WTC11 (cell line): ENCODE data around the gene SCN8A. TPM values are rescaled to one million over a fixed set of nuclear protein-coding genes. Genes with fewer than 3 reads are reported as not detected.
A peak's percentile ranks its signal among the peaks of the same experiment; 100 is the strongest.

Experiments used
- ATAC-seq: fragments of 200-7000 bp; cut with Tn5 transposase; 2 replicates; pipeline ENCODE4 v1.10.0; 2021; ENCODE audit warnings: mild to moderate bottlenecking, moderate library complexity
- CTCF ChIA-PET: fragments of 300-600 bp; sonication (Branson Sonifier 250); formaldehyde crosslinking; loops from one replicate; lab custom pipeline; 2021; ENCODE audit warnings: antibody characterized with exemption; lab: Charles Lee
- POLR2A ChIA-PET: fragments of 350-600 bp; sonication (Branson Sonifier 250); formaldehyde crosslinking; loops from one replicate; lab custom pipeline; 2021; ENCODE audit warnings: antibody characterized with exemption; lab: Charles Lee
- DNase-seq: peaks from one replicate; pipeline ENCODE4 v3.0.0; 2021; ENCODE audit warnings: low spot score
- H3K27ac Mint-ChIP-seq: 2 replicates; pipeline ENCODE4 v1.8.0; 2021; ENCODE audit warnings: mixed read lengths
- H3K27me3 Mint-ChIP-seq: 2 replicates; pipeline ENCODE4 v1.8.0; 2021; ENCODE audit warnings: low read depth, mild to moderate bottlenecking, moderate library complexity, mixed read lengths
- H3K36me3 Mint-ChIP-seq: 2 replicates; pipeline ENCODE4 v1.8.0; 2021; ENCODE audit warnings: mixed read lengths
- H3K4me1 Mint-ChIP-seq: 2 replicates; pipeline ENCODE4 v1.8.0; 2022; ENCODE audit warnings: mixed read lengths
- H3K4me3 Mint-ChIP-seq: 2 replicates; pipeline ENCODE4 v1.8.0; 2021; ENCODE audit warnings: mild to moderate bottlenecking, moderate library complexity, mixed read lengths
- H3K9me3 Mint-ChIP-seq: 2 replicates; pipeline ENCODE4 v1.8.0; 2021; ENCODE audit warnings: mixed read lengths
- E2F5 ChIP-seq: sonication (generic); formaldehyde crosslinking; IDR thresholded peaks from 2 replicates; pipeline ENCODE4 v1.8.1; 2022; ENCODE audit warnings: mild to moderate bottlenecking, moderate library complexity, missing genetic modification reagents
- ETV6 ChIP-seq: sonication (generic); formaldehyde crosslinking; IDR thresholded peaks from 2 replicates; pipeline ENCODE4 v1.8.1; 2022; ENCODE audit warnings: mild to moderate bottlenecking, missing genetic modification reagents
- FOXK1 ChIP-seq: sonication (generic); formaldehyde crosslinking; IDR thresholded peaks from 2 replicates; pipeline ENCODE4 v1.8.0; 2022; ENCODE audit warnings: mild to moderate bottlenecking, moderate library complexity, missing genetic modification reagents
- FOXP1 ChIP-seq: sonication (generic); formaldehyde crosslinking; IDR thresholded peaks from 2 replicates; pipeline ENCODE4 v1.8.0; 2022; ENCODE audit warnings: missing genetic modification reagents, mild to moderate bottlenecking, moderate library complexity, borderline replicate concordance
- GTF2I ChIP-seq: fragments of 250-450 bp; sonication (Bioruptor Pico); conservative IDR thresholded peaks from 2 replicates; pipeline ENCODE4 v1.4.0; 2021; ENCODE audit warnings: mild to moderate bottlenecking
- HMGXB4 ChIP-seq: sonication (generic); formaldehyde crosslinking; IDR thresholded peaks from 2 replicates; pipeline ENCODE4 v1.8.1; 2023; ENCODE audit warnings: mild to moderate bottlenecking, moderate library complexity, missing genetic modification reagents
- IRF1 ChIP-seq: sonication (generic); formaldehyde crosslinking; IDR thresholded peaks from 2 replicates; pipeline ENCODE4 v1.8.0; 2023; ENCODE audit warnings: missing genetic modification reagents
- NFYB ChIP-seq: sonication (generic); formaldehyde crosslinking; conservative IDR thresholded peaks from 2 replicates; pipeline ENCODE4 v1.8.0; 2022; ENCODE audit warnings: low read depth, missing genetic modification reagents
- RORB ChIP-seq: fragments of 250-450 bp; sonication (Bioruptor Pico); IDR thresholded peaks from 2 replicates; pipeline ENCODE4 v1.9.0; 2021; ENCODE audit warnings: mild to moderate bottlenecking
- SP1 ChIP-seq: sonication (generic); formaldehyde crosslinking; conservative IDR thresholded peaks from 2 replicates; pipeline ENCODE4 v1.8.1; 2022; ENCODE audit warnings: missing genetic modification reagents
- TEAD4 ChIP-seq: sonication (generic); formaldehyde crosslinking; IDR thresholded peaks from 2 replicates; pipeline ENCODE4 v1.8.0; 2022; ENCODE audit warnings: mild to moderate bottlenecking, missing genetic modification reagents
- TP53 ChIP-seq: sonication (generic); formaldehyde crosslinking; IDR thresholded peaks from 2 replicates; pipeline ENCODE4 v1.8.1; 2023; ENCODE audit warnings: mild to moderate bottlenecking, missing genetic modification reagents
- ZBTB43 ChIP-seq: sonication (generic); formaldehyde crosslinking; IDR thresholded peaks from 2 replicates; pipeline ENCODE4 v1.8.1; 2023; ENCODE audit warnings: mild to moderate bottlenecking, missing genetic modification reagents
- ZNF121 ChIP-seq: sonication (generic); formaldehyde crosslinking; IDR thresholded peaks from 2 replicates; pipeline ENCODE4 v1.8.0; 2023; ENCODE audit warnings: missing genetic modification reagents
- ZNF138 ChIP-seq: sonication (generic); formaldehyde crosslinking; conservative IDR thresholded peaks from 2 replicates; pipeline ENCODE4 v1.8.1; 2022; ENCODE audit warnings: mild to moderate bottlenecking, moderate library complexity, missing genetic modification reagents
- ZNF232 ChIP-seq: sonication (generic); formaldehyde crosslinking; IDR thresholded peaks from 2 replicates; pipeline ENCODE4 v1.8.0; 2022; ENCODE audit warnings: mild to moderate bottlenecking, missing genetic modification reagents
- ZNF396 ChIP-seq: fragments of 250-450 bp; sonication (Bioruptor Pico); IDR thresholded peaks from 2 replicates; pipeline ENCODE4 v1.8.0; 2021; ENCODE audit warnings: mild to moderate bottlenecking, moderate library complexity, borderline replicate concordance
- ZNF423 ChIP-seq: fragments of 250-450 bp; sonication (Bioruptor Pico); IDR thresholded peaks from 2 replicates; pipeline ENCODE4 v2.1.2; 2022; ENCODE audit warnings: mild to moderate bottlenecking, moderate library complexity
- ZNF671 ChIP-seq: fragments of 250-450 bp; sonication (Bioruptor Pico); IDR thresholded peaks from 2 replicates; pipeline ENCODE4 v1.8.0; 2021; ENCODE audit warnings: mild to moderate bottlenecking
- total RNA-seq: library from RNA; stranded (reverse); gene quantifications from 3 replicates; pipeline ENCODE4 v1.2.3, GENCODE V29; 2021

SCN8A gene
- total RNA-seq, 1 experiment from 2014 or later, result 14.4 TPM

GRCh38 chr12:51846271-51846691, 255.2 kb downstream of the SCN8A start:
- CTCF ChIA-PET, result interaction anchor here (0.6 to 1.9 kb wide), 9 partner anchors 9 to 167 kb away, joined by 3 to 13 read pairs (median 4); no protein-coding TSS in a partner anchor
- ATAC-seq (no peak), DNase-seq (no peak)
- Mint-ChIP-seq H3K27ac (no peak overlapping the region), H3K36me3 (no peaks in the 10 kb centered on the region), H3K27me3 (peaks cover 44% of the 10 kb centered on the region), H3K4me3 (peak overlapping the region; percentile 75), H3K9me3 (no peaks in the 10 kb centered on the region), H3K4me1 (peaks cover 41% of the 10 kb centered on the region)
- POLR2A ChIA-PET, result no interaction called here
- TF ChIP-seq FOXP1, result 0 out of 2 replicates have a peak, but pooled peaks have one; percentile 15
- no peak for TF ChIP-seq ZNF232 (CRISPR knock-in tag)
- no peak for TF ChIP-seq ZBTB43 (CRISPR knock-in tag)
- no peak for TF ChIP-seq TEAD4 (CRISPR knock-in tag)
- no peak for TF ChIP-seq E2F5
- no peak for TF ChIP-seq GTF2I
- TF ChIP-seq FOXK1 (CRISPR knock-in tag), result no peak
- no peak for TF ChIP-seq IRF1

GRCh38 chr12:51846911-51847642, 256.0 kb downstream of the SCN8A start:
- CTCF ChIA-PET, result interaction anchor here (0.9 to 1.9 kb wide), 5 partner anchors 10 to 26 kb away, joined by 3 to 13 read pairs (median 5); no protein-coding TSS in a partner anchor
- no peaks in the 10 kb centered on the region for H3K9me3 Mint-ChIP-seq
- peaks cover 39% of the 10 kb centered on the region for H3K4me1 Mint-ChIP-seq
- no peak overlapping the region for H3K27ac Mint-ChIP-seq
- DNase-seq (peak; percentile 64), ATAC-seq (peak; percentile 41)
- POLR2A ChIA-PET, result no interaction called here
- H3K4me3 Mint-ChIP-seq, result peak overlapping the region; percentile 75
- H3K27me3 Mint-ChIP-seq, result peaks cover 52% of the 10 kb centered on the region
- H3K36me3 Mint-ChIP-seq, result no peaks in the 10 kb centered on the region
- TF ChIP-seq TP53 (CRISPR knock-in tag) (peak; percentile 42; the same call in 1 of the 2 replicates), ZNF121 (no peak)

GRCh38 chr12:51847643-51848325, 256.8 kb downstream of the SCN8A start:
- TF ChIP-seq ZNF138 (no peak), SP1 (CRISPR knock-in tag) (0 out of 2 replicates have a peak, but pooled peaks have one; percentile 13), ZNF423 (no peak), ZNF232 (CRISPR knock-in tag) (no peak), RORB (no peak), NFYB (no peak), ZNF671 (no peak), ETV6 (no peak)
- TF ChIP-seq, all 79 proteins: peak for 1
- DNase-seq (peak; percentile 51), ATAC-seq (peak; percentile 10)
- Mint-ChIP-seq H3K36me3 (no peaks in the 10 kb centered on the region), H3K4me1 (peaks cover 44% of the 10 kb centered on the region), H3K27ac (no peak overlapping the region), H3K4me3 (peak overlapping the region; percentile 75), H3K9me3 (no peaks in the 10 kb centered on the region), H3K27me3 (peaks cover 56% of the 10 kb centered on the region)
- ChIA-PET POLR2A (no interaction called here), CTCF (interaction anchor here (1.0 to 2.5 kb wide), 7 partner anchors 12 to 173 kb away, joined by 3 to 25 read pairs (median 11); no protein-coding TSS in a partner anchor)

GRCh38 chr12:51848326-51848727, 257.3 kb downstream of the SCN8A start, which contains the start of gene FIGNL2:
Gene FIGNL2 (minus strand): TSS chr12:51848718. CDS start chr12:51822413, 26,305 bp downstream.
- Mint-ChIP-seq H3K9me3 (no peaks in the 10 kb centered on the region), H3K36me3 (no peaks in the 10 kb centered on the region), H3K27ac (no peak within 1 kb of the TSS), H3K4me1 (peaks cover 49% of the 10 kb centered on the region), H3K4me3 (peak within 1 kb of the TSS; percentile 75), H3K27me3 (peaks cover 62% of the 10 kb centered on the region)
- ChIA-PET POLR2A (interaction anchor here (1.5 kb wide), 1 partner anchor 22 kb away, joined by 3 read pairs; no protein-coding TSS in a partner anchor), CTCF (interaction anchor here (0.6 to 2.5 kb wide), 13 partner anchors 9 to 321 kb away, joined by 3 to 25 read pairs (median 5); no protein-coding TSS in a partner anchor)
- 0 out of 2 replicates have a peak, but pooled peaks have one; percentile 27 for TF ChIP-seq HMGXB4
- TF ChIP-seq ZNF396, result no peak
- ATAC-seq (peak; percentile 6), DNase-seq (peak; percentile 43)
